Central memory CD8-positive, alpha-beta T cell (primary cell): Measurements from ENCODE around the gene ZBTB7C.

ENCODE experiments used
- ATAC-seq: fragments of 150-1000 bp; cut with Tn5 transposase; replicated peaks from 2 replicates; pipeline ENCODE4 v1.10.0; 2022; ENCODE audit warnings: mild to moderate bottlenecking, moderate FRiP score, moderate number of reproducible peaks; ENCODE audit not compliant: poor library complexity, severe bottlenecking; ENCODE audit errors: extremely low read depth
- DNase-seq, 2 donors: peaks; one replicate each; pipeline ENCODE4 v3.0.0; 2021; ENCODE audit warnings: low spot score in 2 of 2
- H3K27ac Mint-ChIP-seq: one replicate; pipeline ENCODE4 v1.8.0; 2022; ENCODE audit warnings: low read depth, mild to moderate bottlenecking, moderate library complexity, mixed read lengths
- H3K27me3 Mint-ChIP-seq: one replicate; pipeline ENCODE4 v1.8.0; 2022; ENCODE audit warnings: mixed read lengths
- H3K36me3 Mint-ChIP-seq: one replicate; pipeline ENCODE4 v1.8.0; 2022; ENCODE audit warnings: mild to moderate bottlenecking, moderate library complexity, mixed read lengths; ENCODE audit not compliant: insufficient read depth
- H3K4me1 Mint-ChIP-seq: one replicate; pipeline ENCODE4 v1.8.0; 2022; ENCODE audit warnings: mixed read lengths
- H3K4me3 Mint-ChIP-seq: one replicate; pipeline ENCODE4 v1.8.0; 2022; ENCODE audit warnings: mild to moderate bottlenecking, moderate library complexity, mixed read lengths
- H3K9me3 Mint-ChIP-seq: one replicate; pipeline ENCODE4 v1.8.0; 2022; ENCODE audit warnings: mixed read lengths

The ZBTB7C gene

DNA sequence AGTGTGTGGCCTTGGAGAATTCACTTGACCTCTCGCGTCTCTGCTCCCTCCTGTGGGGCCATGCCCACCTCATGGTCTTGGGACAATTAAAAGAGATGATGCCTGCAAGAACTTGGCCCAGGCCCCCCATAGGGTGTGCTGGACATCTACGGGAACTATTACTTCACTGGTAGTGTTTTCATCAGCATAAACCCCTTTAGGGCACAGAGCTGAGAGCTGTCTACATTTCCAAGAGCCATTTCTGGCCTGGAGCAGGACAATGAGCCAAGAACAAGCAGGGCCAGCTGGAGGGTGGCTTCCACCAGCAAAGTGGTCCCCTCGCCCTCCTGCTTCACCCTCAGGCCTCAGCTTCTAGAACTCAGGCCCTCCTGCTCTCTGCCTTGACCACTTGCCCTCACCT is 232.3 kb downstream of the ZBTB7C start:
- Mint-ChIP-seq H3K4me1 (no peaks in the 10 kb centered on the region), H3K36me3 (no peaks in the 10 kb centered on the region), H3K4me3 (no peak overlapping the region), H3K9me3 (no peaks in the 10 kb centered on the region), H3K27me3 (peaks cover 14% of the 10 kb centered on the region), H3K27ac (no peak overlapping the region)
- ATAC-seq (no peak), DNase-seq (no peak)

DNA sequence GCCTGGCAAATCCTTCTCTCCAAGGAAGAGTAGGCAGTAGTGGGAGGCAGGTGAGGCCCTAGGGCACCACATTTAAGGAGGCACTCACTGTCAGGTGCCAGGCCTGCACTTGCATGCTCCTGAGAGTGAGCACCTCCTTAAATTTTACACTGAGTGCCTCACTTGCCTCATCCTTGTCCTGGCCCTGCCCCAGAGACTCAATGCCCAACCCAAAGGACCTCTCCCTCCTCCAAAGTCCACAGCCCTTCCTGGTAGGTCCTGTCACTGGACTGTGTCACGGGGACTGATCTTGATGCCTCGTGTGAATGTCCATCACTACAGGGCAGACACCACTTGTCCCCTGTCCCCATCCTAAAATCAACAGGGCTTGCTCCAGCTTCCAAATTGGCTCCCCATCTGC is 235.6 kb downstream of the ZBTB7C start:
- Mint-ChIP-seq H3K4me3 (no peak overlapping the region), H3K9me3 (no peaks in the 10 kb centered on the region), H3K27ac (no peak overlapping the region), H3K36me3 (no peaks in the 10 kb centered on the region), H3K27me3 (no peaks in the 10 kb centered on the region), H3K4me1 (no peaks in the 10 kb centered on the region)
- no peak for DNase-seq
- no peak for ATAC-seq

DNA sequence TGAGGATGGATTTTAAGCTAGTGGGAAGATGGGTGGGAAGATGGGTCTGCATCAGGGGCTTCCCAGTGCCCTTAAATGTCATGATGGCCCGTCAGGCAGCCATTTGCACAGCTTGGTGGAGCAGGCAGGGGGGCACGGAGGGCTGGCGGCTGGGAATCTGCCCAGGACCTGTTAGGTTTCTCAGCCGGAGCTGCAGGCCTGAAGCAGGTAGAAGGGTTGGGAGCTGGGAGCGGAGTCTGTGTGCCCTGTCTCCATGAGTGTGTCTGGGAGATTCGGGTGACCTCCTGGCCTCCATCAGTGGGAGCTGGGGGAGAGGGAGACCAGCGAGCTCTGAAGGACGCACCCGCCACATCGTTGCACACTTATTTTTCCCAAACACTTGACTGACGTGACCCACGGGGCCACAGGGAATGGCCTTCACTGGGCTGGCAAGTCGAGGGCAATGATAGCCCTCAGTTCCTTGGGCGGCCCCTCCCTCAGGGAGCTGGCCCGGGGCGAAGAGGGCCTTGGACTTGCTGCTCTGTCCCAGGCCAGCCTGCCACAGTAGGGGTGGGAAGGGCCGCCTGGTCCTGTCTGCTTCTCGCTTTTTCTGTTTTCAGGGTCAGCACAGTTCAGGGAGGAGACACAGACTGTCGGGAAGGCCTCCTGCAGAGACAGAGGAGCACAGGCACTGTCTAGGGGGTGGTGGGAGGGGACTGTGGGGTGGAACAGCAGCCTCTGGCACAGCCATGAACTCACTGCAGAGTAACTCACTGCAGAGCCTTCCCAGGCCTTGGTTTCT is 236.8 kb downstream of the ZBTB7C start:
- Mint-ChIP-seq H3K4me3 (no peak overlapping the region), H3K36me3 (no peaks in the 10 kb centered on the region), H3K27me3 (no peaks in the 10 kb centered on the region), H3K27ac (no peak overlapping the region), H3K9me3 (no peaks in the 10 kb centered on the region), H3K4me1 (no peaks in the 10 kb centered on the region)
- ATAC-seq: no peak
- DNase-seq: no peak

DNA sequence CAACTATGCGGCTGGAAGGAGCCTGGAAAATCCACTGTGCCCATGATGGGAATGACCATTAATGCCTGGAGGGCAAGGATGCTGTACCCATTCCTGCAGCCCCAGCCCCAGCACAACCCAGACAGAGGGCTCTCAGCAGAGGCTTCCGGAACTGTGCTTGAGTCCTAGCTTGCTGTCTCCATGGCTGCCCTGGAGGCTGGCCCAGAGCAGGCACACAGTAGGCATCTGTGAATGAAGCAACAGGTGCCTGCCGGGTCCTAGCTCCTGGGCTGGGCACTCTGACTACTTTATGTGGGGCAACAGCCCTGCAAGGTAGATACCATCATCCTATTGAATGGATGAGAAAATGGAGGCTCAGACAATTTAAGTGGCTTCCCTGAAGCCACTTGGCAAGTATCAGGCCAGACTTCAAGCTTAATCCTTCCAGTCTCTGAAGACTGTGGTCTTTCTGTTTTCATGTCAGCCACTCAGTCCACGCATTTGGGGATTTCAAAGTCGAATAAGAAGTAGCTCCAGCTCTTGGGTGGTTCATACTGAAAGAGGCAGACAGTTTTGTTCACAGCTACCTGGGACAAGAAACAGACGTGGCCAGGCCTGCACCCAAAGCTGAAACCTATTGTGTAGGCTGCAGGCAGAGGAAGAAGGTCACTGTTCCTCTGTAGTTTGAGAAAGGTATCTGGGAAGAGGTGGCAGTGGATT is 237.5 kb downstream of the ZBTB7C start:
- no peaks in the 10 kb centered on the region for H3K36me3 Mint-ChIP-seq
- H3K4me1 Mint-ChIP-seq: no peaks in the 10 kb centered on the region
- no peak overlapping the region for H3K27ac Mint-ChIP-seq
- ATAC-seq (no peak), DNase-seq (no peak)
- H3K4me3 Mint-ChIP-seq: no peak overlapping the region
- no peaks in the 10 kb centered on the region for H3K27me3 Mint-ChIP-seq
- H3K9me3 Mint-ChIP-seq: no peaks in the 10 kb centered on the region

DNA sequence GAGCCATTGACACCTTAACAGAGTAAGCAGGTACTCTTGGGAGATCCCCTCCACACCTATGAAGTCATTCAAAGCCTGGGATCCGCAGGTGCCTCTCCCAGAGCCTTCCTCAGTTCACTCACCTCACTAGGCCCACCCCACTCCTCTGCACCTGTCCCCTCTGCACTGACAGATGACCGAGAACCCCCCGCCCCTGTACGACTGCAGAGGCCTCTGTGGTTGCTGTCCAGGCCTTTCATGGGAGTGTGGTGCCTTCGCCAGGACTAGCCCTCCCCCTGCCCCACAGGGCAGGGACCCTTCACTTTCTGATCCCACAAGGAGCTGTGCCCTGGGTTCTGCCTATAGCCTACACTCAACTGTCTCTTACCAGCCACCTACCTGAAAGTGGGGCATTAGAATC is 238.5 kb downstream of the ZBTB7C start:
- Mint-ChIP-seq H3K9me3 (no peaks in the 10 kb centered on the region), H3K36me3 (no peaks in the 10 kb centered on the region), H3K4me1 (no peaks in the 10 kb centered on the region), H3K27ac (no peak overlapping the region), H3K27me3 (no peaks in the 10 kb centered on the region), H3K4me3 (no peak overlapping the region)
- ATAC-seq (no peak), DNase-seq (no peak)

DNA sequence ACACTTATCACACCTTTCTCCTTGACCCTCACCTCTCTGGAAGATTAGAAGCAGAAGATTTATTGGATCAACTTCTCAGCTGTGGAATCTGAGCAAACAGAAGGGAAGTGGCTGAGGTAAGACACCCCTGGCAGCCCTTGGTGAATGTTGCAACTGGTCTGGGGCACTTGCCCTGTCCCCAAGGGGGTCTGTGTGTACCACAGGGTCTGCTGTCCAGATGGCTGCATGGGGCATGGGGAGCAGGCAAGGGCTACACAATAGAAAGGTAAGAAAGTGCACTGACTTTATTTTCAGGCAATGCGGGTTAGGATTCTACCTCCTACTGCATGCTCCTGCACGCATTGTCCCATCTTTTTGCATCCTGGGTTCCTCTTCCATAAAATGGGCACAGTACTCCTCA is 240.3 kb downstream of the ZBTB7C start:
- Mint-ChIP-seq H3K9me3 (no peaks in the 10 kb centered on the region), H3K27me3 (no peaks in the 10 kb centered on the region), H3K4me3 (no peak overlapping the region), H3K27ac (no peak overlapping the region), H3K36me3 (no peaks in the 10 kb centered on the region), H3K4me1 (no peaks in the 10 kb centered on the region)
- ATAC-seq: no peak
- no peak for DNase-seq

DNA sequence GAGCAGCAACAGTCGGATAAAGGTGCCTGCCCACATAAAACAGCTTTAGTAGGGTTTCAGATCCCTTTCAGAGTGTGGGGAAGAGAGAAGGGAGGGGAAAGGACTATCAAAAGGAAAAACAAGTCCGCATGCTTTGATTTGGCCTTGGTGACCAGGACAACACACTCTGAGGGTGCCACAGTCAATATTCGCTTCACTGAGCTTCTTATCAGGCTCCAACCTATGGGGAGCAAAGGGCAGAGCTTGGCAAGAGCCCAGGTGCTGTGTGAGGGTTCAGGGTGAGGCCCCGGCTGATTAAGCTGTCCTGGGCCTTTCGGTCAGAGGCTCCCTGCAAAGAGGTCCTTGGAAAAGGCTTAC is 241.3 kb downstream of the ZBTB7C start:
- Mint-ChIP-seq H3K4me1 (no peaks in the 10 kb centered on the region), H3K36me3 (no peaks in the 10 kb centered on the region), H3K27me3 (no peaks in the 10 kb centered on the region), H3K27ac (no peak overlapping the region), H3K4me3 (no peak overlapping the region), H3K9me3 (no peaks in the 10 kb centered on the region)
- ATAC-seq (no peak), DNase-seq (no peak)

DNA sequence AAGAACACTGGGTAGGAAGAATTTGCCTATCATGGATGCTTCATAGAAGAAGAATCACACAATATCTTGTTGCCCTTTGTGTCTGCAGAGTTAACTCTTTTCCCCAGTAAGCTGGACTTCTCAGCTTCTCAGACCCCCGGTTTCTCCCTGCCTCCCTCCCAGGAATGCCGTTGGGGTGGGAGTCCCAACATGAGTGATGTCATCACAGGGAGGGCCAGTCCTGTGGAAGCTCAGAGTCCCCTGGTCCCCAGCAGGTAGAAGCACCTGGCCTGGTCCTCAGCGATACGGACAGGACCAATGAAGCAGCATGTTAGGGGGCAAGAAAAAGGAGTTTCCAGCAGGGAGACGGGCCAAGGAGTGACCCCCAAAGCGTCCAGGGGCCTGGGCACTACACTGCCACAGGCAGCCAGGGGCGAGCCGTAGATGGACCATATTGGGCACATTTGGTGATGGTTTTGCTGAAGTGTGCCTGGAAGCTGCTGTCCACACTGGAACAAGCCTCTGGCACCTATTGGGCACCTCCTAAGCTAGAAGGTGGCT is 242.8 kb downstream of the ZBTB7C start:
- ATAC-seq: no peak
- H3K36me3 Mint-ChIP-seq: no peaks in the 10 kb centered on the region
- no peak overlapping the region for H3K4me3 Mint-ChIP-seq
- H3K27ac Mint-ChIP-seq: no peak overlapping the region
- H3K27me3 Mint-ChIP-seq: no peaks in the 10 kb centered on the region
- H3K4me1 Mint-ChIP-seq: no peaks in the 10 kb centered on the region
- no peaks in the 10 kb centered on the region for H3K9me3 Mint-ChIP-seq
- no peak for DNase-seq

DNA sequence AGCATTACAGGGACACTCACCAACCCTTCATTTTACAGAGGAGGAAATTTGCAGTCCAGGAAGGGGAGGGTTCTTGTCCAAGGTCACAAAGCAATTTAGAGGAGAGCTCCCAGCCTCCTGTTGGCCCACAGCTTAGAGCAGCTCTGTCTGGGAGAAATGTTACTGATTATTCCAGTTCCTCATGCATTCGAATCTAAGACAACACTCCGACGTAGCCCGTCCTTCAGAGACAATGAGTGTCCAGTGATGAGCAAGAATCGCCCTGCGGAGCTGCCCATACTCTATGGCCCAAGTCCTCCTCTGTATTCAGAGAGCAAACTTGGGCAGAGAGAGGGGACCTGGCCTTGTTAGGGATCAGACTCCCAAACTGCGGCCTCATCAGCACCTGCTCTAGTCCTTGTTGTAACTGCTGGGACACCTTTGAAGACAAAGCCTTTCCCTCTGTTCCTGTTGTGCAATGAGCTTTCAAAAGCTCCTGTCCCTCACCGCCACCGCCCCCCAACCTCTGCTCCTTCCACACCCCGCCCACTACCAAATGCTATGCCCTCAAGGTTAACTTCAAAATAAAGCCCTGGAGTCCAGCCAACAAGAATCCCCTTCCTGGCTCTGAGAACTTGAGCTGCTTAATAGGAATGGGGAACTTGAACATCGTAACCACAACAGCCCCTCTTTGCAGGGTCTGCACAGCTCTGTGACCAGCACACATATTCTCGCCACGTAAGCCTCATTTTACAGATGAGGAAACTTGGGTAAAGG is 243.9 kb downstream of the ZBTB7C start:
- no peak overlapping the region for H3K4me3 Mint-ChIP-seq
- ATAC-seq: no peak
- H3K9me3 Mint-ChIP-seq: no peaks in the 10 kb centered on the region
- DNase-seq: no peak
- H3K27me3 Mint-ChIP-seq: no peaks in the 10 kb centered on the region
- H3K4me1 Mint-ChIP-seq: no peaks in the 10 kb centered on the region
- no peak overlapping the region for H3K27ac Mint-ChIP-seq
- no peaks in the 10 kb centered on the region for H3K36me3 Mint-ChIP-seq

DNA sequence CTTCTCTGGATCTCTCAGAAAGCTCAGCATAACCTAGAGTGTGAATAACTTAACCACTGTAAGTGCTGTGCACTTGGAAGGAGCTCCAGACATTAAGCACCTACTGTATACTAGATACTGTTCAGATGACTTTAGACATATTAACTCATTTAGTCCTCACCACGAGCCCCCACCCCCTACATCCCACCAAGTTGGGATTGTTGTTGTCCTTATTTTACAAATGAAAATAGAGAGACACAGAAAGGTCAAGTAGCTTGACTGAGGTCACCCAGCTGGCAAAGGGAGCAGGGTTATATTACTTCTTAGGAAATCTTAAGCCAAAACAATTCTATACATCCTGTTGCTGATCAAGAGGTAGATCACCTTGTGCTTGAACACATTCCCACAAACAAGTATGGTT is 244.5 kb downstream of the ZBTB7C start:
- H3K4me1 Mint-ChIP-seq: no peaks in the 10 kb centered on the region
- H3K27me3 Mint-ChIP-seq: no peaks in the 10 kb centered on the region
- ATAC-seq: no peak

DNA sequence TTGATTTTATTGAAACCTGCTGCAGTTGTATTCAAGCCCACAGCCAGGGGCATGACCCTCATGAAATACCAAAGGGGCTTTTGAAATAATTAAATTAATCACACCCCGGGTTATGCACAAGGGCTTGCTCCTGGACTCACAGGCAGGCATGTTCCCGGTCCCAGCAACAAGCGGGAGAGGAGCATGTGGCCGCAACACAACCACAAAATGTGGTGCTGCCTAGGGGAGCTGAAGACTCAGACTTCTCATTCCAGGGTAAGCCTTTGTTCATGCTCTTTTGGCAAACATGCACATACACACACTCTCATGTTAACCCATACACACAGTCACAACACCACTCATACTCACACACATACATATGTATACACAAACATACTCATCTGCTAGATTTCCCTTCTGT is 245.1 kb downstream of the ZBTB7C start:
- ATAC-seq (no peak), DNase-seq (no peak)
- Mint-ChIP-seq H3K27me3 (no peaks in the 10 kb centered on the region), H3K36me3 (no peaks in the 10 kb centered on the region), H3K4me1 (no peaks in the 10 kb centered on the region), H3K27ac (no peak overlapping the region), H3K9me3 (no peaks in the 10 kb centered on the region), H3K4me3 (no peak overlapping the region)

More for the DNA sequence above, 244.5 kb downstream of the ZBTB7C start:
- no peak overlapping the region for H3K27ac Mint-ChIP-seq
- no peak overlapping the region for H3K4me3 Mint-ChIP-seq
- H3K9me3 Mint-ChIP-seq: no peaks in the 10 kb centered on the region
- H3K36me3 Mint-ChIP-seq: no peaks in the 10 kb centered on the region
- DNase-seq: no peak

DNA sequence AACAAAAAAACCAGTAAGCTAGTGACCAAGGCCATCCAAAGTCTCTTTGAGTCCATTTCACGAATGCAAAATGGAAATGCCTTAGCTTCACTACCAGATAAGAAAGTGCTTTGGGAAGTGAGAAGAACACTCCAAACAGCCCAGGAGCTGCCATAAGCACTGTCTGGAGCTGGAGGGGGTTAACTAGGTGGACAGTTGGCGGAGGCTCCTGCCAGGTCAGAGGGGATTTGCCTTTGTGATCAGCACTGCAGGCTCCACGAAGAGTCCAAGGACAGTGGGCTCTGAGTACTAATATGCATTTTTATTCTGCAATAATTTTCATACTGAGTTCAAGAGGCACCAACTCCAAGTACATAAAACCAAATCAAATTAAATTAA is 245.5 kb downstream of the ZBTB7C start:
- ATAC-seq: no peak
- Mint-ChIP-seq H3K27ac (no peak overlapping the region), H3K27me3 (no peaks in the 10 kb centered on the region)

More for the DNA sequence above, 245.5 kb downstream of the ZBTB7C start:
- Mint-ChIP-seq H3K9me3 (no peaks in the 10 kb centered on the region), H3K4me1 (no peaks in the 10 kb centered on the region), H3K36me3 (no peaks in the 10 kb centered on the region), H3K4me3 (no peak overlapping the region)
- DNase-seq: no peak
